ENCODE results near the gene LDLRAP1. TPM values are rescaled to one million over a fixed set of nuclear protein-coding genes. Genes with fewer than 3 reads are reported as not detected.

LDLRAP1 gene
- total and polyA plus RNA-seq, 7 donors = 9.1 to 35.8 (median 17.4) TPM

DNA sequence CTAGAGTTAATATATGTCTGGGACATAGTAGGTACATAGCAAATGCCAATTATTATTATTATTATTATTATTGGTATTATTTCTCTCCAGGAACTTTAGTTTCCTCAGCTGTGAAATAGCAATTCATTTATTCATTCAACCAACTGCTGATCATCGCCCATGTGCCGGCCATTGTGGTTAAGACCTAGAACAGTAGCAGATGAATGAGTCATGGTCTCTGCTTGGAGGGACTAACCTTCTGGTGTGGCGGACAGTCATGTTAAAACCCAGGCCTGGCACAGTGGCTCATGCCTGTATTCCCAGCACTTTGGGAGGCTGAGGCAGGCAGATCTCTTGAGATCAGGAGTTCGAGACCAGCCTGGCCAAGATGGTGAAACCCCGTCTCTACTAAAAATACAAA, 23.8 kb upstream of the LDLRAP1 start:
- Histone ChIP-seq H3K4me3 (no peak overlapping the region), H3K36me3 (no peaks in the 10 kb centered on the region), H3K4me1 (no peaks in the 10 kb centered on the region), H3K27ac (no peak overlapping the region), H3K27me3 (no peaks in the 10 kb centered on the region), H3K9me3 (no peaks in the 10 kb centered on the region)
- 80 to 90% methylated on average over 5 of the region's 5 CpGs for WGBS, 2 donors
- TF ChIP-seq POLR2A (IDR thresholded peaks at IDR 0.05) = no peak
- TF ChIP-seq POLR2AphosphoS5 (IDR thresholded peaks at IDR 0.05) = no peak
- no peak for TF ChIP-seq EP300 (IDR thresholded peaks at IDR 0.05)
- TF ChIP-seq, protein P1, sequence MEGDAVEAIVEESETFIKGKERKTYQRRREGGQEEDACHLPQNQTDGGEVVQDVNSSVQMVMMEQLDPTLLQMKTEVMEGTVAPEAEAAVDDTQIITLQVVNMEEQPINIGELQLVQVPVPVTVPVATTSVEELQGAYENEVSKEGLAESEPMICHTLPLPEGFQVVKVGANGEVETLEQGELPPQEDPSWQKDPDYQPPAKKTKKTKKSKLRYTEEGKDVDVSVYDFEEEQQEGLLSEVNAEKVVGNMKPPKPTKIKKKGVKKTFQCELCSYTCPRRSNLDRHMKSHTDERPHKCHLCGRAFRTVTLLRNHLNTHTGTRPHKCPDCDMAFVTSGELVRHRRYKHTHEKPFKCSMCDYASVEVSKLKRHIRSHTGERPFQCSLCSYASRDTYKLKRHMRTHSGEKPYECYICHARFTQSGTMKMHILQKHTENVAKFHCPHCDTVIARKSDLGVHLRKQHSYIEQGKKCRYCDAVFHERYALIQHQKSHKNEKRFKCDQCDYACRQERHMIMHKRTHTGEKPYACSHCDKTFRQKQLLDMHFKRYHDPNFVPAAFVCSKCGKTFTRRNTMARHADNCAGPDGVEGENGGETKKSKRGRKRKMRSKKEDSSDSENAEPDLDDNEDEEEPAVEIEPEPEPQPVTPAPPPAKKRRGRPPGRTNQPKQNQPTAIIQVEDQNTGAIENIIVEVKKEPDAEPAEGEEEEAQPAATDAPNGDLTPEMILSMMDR (IDR thresholded peaks at IDR 0.05) = no peak
- no peak for DNase-seq
- intact Hi-C loops (cut with DNase I) = loop anchor here (5.0 kb wide), 1 partner anchor 117 kb away; no protein-coding TSS in a partner anchor

DNA sequence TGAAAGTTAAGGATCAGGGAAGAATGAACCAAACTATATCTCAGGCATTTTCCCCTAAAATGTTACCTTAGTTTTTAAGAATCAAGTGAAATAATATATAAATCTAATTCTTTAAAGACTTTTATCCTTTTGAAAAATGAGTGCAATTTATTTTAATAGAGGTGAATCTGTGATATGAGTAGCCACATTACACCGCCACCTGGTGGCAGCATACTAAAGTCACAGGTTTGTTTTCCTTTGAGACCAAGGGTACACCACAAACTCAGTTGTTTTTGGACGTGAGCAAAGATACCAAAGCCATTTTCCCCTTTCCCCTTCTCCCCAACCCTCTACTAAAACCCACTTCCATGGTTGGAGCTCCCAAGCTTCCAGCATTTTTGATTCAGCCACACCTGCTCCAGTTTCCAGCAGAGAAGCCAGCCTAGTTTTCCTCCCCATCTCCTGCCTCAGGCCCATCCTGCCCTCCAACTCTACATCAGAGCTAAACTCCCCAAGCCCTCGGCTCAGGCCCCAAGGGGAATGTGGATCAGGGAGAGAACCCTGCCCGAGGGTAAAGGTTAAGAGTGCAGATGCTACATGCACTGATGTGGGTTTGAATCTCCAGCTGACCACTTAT, 22.9 kb upstream of the LDLRAP1 start:
- peak; percentile 84 for DNase-seq
- Histone ChIP-seq H3K4me3 (no peak overlapping the region), H3K9me3 (peaks cover 0 to 3% (median 0%) of the 10 kb centered on the region in 4 donors), H3K4me1 (no peaks in the 10 kb centered on the region), H3K27me3 (peaks cover 0 to 2% (median 0%) of the 10 kb centered on the region in 3 donors), H3K27ac (no peak overlapping the region), H3K36me3 (no peaks in the 10 kb centered on the region)
- intact Hi-C loops (cut with DNase I) = loop anchor here (5.0 kb wide), 1 partner anchor 118 kb away; no protein-coding TSS in a partner anchor
- WGBS, 2 donors = 4 to 19% methylated on average over 4 of the region's 4 CpGs
- TF ChIP-seq POLR2AphosphoS5 (IDR thresholded peaks at IDR 0.05) (no peak), POLR2A (IDR thresholded peaks at IDR 0.05) (no peak)
- TF ChIP-seq, protein P1 (IDR thresholded peaks at IDR 0.05) = peak; percentile 59 to 79 (median 73)

DNA sequence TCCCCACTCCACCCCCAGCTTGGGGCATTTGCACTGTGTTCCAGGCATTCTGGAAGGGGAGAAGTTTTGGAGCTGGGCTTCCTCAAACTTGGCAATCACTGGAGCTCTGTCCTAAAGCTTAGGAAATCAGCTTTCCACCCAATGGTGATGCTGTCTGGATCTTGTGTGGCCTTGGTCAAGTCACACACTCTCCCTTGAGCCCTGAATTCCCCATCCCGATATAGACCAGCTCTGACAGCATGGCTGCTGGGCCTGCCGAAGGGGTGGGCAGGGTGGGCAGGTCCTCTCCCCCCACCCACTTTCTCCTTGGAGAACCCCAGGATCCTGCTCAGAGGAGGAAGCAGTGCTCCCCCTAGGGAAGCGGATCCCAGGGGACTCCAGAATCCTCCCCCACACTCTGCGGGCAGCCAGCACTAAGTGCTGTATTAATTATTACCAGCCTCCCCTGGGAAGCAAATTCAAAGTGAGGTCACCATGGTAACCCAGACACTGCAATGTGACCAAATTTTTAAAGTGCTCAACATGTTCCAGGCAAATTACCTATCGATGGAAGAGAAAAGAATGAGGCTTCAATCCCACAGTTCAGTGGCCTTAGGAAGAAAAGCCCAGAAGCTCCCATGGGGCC, 21.3 kb upstream of the LDLRAP1 start:
- Histone ChIP-seq H3K27me3 (peaks cover 0 to 2% (median 0%) of the 10 kb centered on the region in 3 donors), H3K4me3 (no peak overlapping the region), H3K36me3 (no peaks in the 10 kb centered on the region), H3K4me1 (no peaks in the 10 kb centered on the region), H3K9me3 (peaks cover 0 to 4% (median 0%) of the 10 kb centered on the region in 4 donors), H3K27ac (no peak overlapping the region)
- no peak for DNase-seq
- intact Hi-C loops (cut with DNase I) = loop anchor here (5.0 kb wide), 1 partner anchor 120 kb away; no protein-coding TSS in a partner anchor
- WGBS, 2 donors = 81 to 90% methylated on average over 5 of the region's 5 CpGs
- TF ChIP-seq POLR2AphosphoS5 (IDR thresholded peaks at IDR 0.05) = no peak
- TF ChIP-seq, protein P1 (IDR thresholded peaks at IDR 0.05) = no peak

DNA sequence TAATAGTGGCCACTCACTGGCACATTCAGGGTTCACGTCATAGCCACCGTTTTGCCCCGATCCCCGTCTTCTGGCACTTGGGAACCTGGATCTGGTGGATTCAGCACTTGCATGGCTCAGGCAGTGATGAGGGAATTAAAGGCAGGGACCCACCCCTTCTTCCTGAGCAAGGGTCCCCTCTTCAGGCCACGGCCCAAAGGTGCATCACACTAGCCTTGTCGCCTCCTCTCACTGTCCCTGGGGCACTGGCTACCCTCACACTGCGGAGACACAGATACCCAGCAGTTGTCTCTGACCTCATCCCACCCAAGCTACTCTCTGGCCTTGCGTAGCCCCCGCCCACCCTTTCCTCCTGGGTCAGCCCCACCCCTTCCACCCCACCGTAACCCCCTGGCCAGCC, 19.9 kb upstream of the LDLRAP1 start:
- intact Hi-C loops (cut with DNase I) = loop anchor here (5.0 kb wide), 1 partner anchor 121 kb away; no protein-coding TSS in a partner anchor
- 65 to 81% methylated on average over 10 of the region's 10 CpGs for WGBS, 2 donors

DNA sequence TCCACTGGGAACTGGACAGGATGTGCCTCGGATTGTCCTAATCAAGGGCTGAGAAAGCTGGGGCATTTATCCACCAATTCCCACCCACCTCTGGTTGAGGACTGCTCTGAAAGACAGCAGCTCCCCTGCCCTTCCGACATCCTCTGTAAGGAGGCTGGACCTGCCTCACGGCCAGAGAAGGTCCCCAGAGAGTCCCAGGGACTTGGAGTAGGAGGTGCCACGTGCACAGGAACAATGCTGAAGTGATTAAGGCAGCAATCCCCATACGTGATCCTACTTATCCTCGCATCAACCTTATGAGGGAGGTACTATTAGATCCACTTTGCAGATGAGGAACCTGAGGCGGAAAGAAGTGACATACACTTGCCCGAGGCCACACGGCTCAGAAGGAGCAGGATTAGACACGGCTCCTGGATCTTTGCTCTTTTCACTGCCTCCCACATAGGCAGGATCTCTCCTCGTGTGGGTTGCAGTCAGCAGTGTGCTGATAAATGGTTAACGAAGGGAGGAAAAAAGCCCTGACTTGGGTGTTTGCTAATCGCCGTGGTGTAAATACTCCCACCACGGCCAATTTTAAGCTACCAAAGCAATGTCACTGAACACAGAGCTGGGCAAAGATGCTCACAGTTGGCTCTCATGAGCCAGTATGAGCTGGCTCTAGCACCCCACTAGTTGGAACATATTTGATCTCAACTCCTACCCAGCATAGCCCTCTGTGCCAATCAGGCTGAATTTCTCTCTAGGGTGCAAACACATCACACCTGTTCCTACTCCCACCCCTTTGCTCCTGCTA, 18.6 kb upstream of the LDLRAP1 start:
- Histone ChIP-seq H3K4me3 (no peak overlapping the region), H3K27ac (no peak overlapping the region), H3K27me3 (peaks cover 0 to 2% (median 0%) of the 10 kb centered on the region in 3 donors), H3K4me1 (no peaks in the 10 kb centered on the region), H3K9me3 (peaks cover 0 to 4% (median 0%) of the 10 kb centered on the region in 4 donors), H3K36me3 (no peaks in the 10 kb centered on the region)
- intact Hi-C loops (cut with DNase I) = loop anchor here (5.0 kb wide), 1 partner anchor 122 kb away; no protein-coding TSS in a partner anchor
- no peak for DNase-seq
- TF ChIP-seq POLR2A (IDR thresholded peaks at IDR 0.05) (no peak), EP300 (IDR thresholded peaks at IDR 0.05) (no peak), POLR2AphosphoS5 (IDR thresholded peaks at IDR 0.05) (no peak)
- TF ChIP-seq, protein P1 (IDR thresholded peaks at IDR 0.05) = no peak
- 69 to 81% methylated on average over 15 of the region's 15 CpGs for WGBS, 2 donors

More for the DNA sequence above, 19.9 kb upstream of the LDLRAP1 start:
- TF ChIP-seq POLR2A (IDR thresholded peaks at IDR 0.05) (no peak), EP300 (IDR thresholded peaks at IDR 0.05) (no peak)
- H3K4me3 ChIP-seq = no peak overlapping the region
- no peak overlapping the region for H3K27ac ChIP-seq
- H3K4me1 ChIP-seq = no peaks in the 10 kb centered on the region
- no peak for DNase-seq
- no peaks in the 10 kb centered on the region for H3K36me3 ChIP-seq
- peaks cover 0 to 2% (median 0%) of the 10 kb centered on the region in 3 donors for H3K27me3 ChIP-seq
- H3K9me3 ChIP-seq = peaks cover 0 to 4% (median 0%) of the 10 kb centered on the region in 4 donors

All from sigmoid colon (tissue), 7 donors.